Fibroblast of skin of back (primary cell): ENCODE measurements around the gene PTPRN2.
"Not testable (repeated sequence)": the region's sequence is repeated elsewhere in the genome, so short reads cannot be mapped to it uniquely, and the experiment has no call there.

ENCODE experiments used
- DNase-seq: peaks from one replicate; pipeline ENCODE4 v3.0.0-alpha.2; 2013

PTPRN2 gene

DNA sequence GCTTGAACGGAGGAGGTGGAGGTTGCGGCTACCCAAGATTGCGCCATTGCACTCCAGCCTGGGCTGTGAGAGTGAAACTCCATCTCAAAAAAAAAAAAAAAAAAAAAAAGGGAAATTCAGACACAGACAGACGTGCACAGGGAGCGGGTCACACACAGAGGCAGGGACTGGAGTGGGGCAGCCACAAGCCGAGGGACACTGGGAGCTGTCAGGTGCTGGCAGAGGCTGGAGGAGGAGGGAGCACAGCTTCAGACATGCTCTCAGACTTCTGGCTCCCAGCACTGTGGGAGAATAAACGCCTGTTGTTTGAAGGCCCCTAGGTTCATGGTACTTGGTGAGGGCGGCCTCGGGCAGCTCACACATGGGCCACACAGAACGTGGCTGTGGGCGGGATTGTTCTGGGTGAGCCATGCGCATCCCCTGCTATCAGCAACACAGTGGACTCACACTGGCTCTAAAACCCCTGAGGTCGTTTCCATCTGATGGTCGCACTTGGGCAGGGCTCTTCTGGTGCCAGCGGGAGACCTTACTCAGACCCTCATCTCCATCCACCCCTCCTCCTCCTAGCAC is 874.9 kb downstream of the PTPRN2 start:
- DNase-seq, result no peak

DNA sequence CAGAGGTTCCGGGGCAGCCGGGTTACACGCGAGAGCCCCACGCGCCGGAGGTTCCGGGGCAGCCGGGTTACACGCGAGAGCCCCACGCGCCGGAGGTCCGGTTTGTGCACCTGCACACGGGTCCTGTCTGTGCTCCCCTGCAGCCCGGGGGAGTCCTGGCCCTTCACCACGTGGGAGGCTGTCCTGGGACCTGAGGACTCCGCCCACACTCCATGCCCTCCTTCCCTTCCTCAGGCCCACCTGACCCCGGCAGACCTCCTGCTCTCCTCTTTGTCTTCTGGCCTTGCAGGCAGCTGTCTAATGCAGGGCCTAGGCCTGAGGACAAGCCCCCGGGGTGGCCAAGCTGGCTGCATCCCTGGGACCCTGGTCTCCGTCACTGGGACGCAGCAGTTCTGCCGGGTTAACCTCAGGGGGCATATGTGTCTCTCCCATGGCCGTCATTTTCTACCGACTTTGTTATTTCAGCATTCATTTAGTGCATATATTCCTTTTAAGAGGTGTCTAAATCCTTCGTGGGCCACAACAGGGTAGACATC is 876.2 kb downstream of the PTPRN2 start:
- no peak for DNase-seq

DNA sequence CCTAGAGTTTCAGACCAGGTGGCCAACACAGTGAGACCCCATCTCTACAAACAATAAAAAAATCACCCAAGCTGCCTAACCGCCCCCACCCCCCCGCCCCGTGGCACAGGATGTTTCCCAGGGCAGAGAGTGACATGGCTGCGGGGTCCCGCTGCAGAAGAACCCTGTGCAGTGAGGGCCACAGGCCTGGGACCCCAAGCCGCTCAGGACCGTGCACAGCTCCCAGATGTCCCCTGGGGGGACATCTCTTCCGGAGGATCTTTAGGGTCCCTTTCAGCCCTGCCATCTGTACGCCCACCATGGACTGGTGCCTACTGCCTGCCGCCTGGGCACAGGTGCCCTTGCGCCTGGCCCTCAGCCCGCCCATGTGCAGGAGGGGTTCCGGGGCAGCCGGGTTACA is 877.2 kb downstream of the PTPRN2 start:
- no peak for DNase-seq

DNA sequence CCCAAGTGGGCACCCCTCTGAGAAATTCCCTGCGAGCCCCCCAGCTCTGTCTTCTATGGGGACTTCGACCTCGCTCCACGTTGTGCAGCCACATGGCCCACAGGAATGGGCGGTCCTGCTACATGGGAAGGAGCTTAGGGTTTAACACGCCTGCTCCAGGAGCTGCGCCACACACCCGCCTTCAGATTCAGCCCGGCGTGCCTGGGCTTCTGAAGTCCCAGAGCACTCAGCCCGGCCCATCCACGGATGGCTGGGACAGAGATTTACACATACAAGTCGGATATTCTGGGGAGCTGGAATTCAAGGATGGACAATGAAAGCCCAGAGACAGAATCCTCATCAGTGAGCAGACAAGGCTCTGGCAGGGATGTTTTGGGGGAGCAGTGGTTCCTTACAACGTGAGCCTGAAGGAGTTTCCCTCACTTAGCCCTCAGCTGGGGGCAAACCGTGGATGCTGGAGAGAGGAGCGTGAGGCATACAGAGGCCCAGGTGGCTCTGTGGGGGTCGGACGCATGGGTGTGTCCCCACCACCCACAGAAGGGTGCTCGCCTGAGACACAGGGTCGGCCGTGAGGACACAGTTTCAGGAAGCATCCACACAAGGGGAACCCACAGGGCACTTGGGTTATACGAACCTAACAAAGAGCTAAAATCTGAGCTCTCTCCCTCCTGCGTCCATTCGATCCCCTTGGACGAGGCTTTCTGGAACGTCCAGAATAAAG is 877.9 kb downstream of the PTPRN2 start:
- DNase-seq, result no peak

DNA sequence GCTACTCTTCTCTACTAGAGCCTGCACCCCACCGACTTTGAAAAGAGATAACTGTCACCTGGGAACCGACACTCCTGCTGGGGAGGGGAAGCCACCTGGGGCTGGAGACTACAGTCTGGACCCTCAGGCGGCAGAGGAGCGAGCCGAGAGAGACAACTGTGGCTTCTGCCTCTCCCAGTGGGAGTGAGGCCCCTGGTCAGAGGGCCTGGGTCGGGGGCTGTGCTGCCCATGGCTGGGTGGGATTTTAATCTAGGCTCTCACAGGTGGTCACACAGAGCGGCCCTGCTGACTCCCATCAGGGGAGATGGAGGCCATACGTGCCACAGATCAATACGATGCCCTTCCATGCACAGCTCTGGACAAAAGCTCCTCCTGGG is 878.7 kb downstream of the PTPRN2 start:
- no peak for DNase-seq

DNA sequence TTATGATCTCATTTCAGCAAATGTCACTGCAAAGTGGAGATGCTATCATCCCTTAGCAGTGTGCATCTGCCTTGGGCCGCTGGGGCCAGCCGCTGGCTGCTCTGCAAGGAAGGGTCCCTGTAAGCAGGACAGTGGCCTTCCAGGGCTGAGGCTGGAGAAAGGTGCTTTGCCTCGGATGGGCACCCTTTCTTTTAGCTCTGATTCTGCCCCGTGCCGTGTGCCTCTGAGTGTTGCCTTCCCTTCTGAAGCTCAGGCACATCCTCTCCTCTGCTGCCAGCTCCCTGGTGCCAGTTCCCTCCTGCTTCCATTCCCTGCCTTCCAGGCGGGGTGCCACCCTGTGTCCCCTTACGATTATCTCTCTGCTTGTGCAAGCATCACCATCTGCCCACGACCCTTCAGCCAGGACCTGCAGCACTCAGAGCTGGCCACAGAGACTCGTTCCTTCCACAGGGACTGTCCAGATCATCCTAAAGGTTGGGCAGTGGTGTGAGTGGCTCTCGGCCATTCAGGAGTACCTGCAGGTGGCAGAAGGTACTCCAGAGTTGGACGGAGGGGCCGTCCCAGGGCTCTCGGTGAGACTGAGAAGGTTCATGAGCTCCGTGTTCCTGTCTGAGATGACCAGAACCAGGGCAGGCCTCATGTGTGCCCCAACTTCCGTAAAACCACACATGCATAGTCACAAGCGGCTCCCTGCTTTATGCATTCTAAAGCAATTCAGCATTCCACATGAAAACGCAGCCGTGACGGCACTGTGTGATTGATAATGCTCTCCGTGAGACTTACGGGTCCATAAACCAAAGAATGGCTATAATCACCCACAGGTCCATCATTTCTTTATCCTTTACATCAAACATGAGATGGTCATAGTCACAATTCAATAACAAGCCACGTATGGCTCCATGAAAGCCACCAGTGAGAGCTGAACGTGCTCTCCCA is 879.4 kb downstream of the PTPRN2 start:
- DNase-seq, result no peak

DNA sequence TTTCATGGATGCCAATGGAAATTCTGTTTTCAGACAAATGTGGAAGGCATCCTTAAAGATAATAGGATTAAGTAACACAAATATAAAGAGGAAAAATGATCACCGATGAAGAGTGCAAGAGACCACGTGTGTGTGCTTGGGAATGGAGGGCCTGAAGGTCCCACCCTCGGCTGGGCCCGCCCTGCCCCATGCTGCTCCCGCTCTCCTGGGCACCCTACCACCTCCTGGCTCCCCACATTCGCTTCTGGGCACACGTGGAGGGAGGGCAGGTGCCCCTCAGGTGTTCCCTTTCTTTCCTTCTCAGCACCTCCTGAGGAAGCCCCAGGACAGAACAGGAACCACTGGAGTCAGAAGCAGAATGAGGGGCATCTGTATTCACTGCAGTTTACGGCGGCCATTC is 883.3 kb downstream of the PTPRN2 start:
- no peak for DNase-seq

DNA sequence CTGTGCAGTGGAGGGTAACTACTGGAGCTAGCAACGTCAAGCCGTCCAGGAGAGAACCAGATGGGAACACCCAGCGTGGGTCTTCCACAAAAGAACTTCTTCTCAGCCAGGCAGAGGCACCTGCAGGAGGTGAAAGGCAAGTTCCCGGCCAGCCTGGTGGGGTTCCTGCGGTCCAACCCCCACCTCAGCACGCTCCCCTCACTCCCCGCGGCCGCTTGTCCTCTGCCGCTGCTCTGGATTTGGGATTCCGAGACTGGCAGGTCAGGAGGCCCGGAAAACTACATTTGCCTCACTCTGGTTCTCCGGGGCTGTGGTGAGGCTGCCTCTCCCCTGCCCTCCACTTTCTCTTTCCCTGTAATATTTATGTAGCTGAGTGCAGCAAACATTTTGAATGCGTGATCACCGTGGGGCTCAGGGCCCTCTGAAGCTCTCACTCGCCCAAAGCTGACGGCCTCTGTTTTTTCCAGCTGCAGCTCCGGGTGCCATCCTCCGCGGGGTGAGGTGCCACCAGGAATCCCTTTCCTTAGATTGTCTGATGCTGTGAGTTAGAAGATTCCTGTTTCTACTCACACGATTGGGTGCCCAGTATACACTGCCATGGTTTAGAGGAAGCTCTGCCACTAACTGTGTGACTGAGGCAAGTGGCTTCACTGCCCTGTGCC is 884.0 kb downstream of the PTPRN2 start:
- DNase-seq, result no peak

DNA sequence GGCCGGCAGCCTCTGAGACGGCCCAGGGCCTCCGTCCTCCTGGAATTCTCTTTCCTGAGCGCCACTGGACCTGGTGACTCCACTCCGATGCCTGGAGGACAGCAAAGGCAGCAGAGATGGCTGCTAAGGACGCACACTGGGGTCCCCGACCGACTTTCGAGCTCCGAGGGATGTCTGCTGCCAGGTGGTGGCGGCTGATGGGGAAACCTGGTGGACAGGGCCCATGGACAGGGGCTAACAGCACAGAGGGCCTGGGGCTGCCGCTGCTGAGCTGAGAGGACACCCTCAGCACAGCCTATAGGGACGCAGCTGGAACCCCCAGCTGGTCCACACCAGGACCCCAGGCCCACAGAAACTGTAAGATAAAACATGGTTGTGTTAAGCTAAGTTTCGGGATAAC is 884.5 kb downstream of the PTPRN2 start:
- no peak for DNase-seq

DNA sequence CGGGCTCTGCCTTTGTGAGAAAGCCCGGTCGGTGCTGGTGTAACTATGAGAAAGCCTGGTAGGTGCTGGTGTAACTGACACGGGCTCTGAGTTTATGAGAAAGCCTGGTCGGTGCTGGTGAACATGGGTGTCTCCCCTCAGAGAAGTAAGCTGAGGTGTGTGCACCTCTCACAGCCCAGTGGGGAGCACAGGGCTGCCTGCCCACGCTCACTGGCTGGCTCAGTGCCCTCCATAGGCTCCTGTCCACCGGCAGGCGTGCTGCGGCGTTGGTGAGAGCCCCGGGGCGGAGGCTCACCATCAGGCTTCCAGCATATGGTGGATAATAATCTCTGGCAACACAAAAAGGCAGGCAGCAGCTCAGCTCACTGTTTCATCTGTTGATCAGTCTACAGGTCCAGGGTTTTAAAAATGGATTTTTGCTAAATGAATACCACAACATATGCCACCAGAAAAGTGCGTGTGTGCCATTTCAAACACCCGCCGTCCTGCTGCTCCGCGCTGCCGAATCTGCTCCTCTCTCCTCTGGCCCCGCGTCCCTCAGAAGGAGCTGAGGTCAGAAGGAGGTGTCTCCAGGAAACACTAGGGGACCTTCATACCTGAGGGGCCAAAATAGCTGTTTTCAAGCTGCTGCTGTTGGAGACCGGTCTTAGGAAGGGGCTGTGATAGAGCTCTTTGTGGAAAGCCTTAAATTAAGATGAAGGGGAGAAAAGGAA is 885.2 kb downstream of the PTPRN2 start:
- no peak for DNase-seq

DNA sequence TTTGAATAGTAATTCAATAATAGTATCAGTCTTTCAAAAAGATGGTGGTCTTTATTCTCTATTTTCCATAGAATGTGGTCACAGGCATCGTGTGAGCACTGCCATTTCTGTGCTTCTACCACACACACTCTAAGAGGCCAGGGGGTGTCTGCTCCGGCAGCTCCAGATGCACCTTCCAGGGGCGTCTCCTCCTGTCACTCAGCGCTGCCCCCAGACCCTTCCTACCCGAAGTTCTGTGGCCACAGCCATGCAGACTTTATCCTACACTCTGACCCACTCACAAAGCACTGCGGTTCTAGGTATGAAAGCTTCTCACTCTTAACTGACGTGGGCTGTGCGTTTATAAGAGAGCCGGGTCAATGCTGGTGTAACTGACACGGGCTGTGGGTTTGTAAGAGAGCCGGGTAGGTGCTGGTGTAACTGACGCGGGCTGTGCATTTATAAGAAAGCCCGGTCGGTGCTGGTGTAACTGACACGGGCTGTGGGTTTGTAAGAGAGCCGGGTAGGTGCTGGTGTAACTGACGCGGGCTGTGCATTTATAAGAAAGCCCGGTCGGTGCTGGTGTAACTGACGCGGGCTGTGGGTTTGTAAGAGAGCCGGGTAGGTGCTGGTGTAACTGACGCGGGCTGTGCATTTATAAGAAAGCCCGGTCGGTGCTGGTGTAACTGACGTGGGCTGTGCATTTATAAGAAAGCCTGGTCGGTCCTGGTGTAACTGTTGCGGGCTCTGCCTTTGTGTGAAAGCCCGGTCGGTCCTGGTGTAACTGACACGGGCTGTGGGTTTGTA is 886.0 kb downstream of the PTPRN2 start:
- not testable (repeated sequence) for DNase-seq

DNA sequence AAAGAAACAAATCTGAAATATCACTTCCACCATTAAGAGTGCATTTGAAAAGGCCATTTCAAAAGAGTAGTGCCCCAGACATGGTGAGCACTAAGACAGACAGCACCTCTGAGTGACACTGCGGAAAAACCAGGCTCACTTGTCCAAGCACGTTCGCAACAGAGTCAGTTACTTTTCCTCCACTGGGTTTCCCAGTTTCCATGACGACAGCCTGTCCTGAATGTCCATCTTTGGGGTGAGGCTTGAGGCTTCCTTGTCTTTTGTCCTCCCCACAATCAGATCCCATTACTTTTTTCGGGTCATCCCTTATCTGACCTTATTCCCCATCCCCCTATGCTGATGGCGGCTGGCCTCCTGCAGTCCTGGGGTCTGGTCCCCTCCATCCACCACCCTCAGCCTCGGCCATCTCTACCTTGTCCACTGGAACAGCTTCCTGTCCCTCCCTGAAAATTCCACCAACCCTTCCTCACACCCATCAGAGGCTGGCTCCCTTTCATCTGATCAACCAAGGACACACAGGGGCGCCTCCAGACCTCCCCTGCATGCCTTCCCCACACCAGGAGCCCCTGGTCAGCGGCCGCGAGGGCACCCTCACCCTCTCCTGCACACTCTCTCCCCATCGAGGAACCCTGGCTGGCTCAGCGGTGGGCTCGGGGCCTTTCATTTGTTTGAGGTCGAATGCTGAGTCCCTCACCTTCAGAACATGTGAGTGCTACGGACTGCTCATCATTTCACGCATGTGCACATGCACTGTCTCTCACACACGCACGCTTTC is 887.2 kb downstream of the PTPRN2 start:
- DNase-seq, result no peak

DNA sequence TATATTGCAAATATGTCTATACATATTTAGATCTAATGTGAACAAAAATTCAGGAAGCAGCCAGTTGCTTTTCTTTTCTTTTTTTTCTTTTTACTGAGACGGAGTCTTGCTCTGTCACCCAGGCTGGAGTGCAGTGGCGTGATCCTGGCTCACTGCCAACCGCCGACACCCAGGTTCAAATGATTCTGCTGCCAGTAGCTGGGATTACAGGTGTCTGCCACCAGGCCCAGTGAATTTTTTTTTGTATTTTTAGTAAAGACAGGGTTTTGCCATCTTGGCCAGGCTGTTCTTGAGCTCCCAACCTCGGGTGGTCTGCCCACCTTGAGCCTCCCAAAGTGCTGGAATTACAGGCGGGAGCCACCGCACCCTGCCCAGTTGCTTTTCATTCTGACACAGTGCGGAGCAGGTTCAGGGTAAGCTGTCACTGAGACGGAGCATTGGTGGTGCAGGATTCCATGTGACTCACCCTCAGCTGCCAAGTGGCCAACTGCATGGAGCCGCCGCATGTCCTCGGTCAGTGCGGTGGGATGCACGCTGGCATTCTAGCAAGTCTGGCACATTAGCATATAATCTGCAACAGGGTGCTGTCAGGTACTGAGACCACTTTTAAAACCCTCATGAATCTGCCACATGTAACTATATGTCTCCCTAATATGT is 888.1 kb downstream of the PTPRN2 start:
- DNase-seq, result no peak

DNA sequence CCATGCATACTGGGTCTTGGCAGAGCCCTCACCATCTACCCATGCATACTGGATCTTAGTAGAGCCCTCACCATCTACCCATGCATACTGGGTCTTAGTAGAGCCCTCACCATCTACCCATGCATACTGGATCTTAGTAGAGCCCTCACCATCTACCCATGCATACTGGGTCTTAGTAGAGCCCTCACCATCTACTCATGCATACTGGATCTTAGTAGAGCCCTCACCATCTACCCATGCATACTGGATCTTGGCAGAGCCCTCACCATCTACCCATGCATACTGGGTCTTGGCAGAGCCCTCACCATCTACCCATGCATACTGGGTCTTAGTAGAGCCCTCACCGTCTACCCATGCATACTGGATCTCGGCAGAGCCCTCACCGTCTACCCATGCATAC is 890.3 kb downstream of the PTPRN2 start:
- DNase-seq, result not testable (repeated sequence)

DNA sequence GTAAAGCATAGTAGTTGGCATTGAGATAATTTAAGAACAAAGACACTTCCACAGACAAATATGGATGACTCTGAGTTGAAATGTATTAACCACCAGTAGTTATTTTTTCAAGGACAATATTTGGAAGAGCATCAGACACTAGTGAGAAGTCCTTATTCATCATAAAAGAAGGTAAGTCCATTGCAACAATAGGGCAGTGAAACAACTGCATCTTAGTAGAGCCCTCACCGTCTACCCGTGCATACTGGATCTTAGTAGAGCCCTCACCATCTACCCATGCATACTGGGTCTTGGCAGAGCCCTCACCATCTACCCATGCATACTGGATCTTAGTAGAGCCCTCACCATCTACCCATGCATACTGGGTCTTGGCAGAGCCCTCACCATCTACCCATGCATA is 892.0 kb downstream of the PTPRN2 start:
- not testable (repeated sequence) for DNase-seq

DNA sequence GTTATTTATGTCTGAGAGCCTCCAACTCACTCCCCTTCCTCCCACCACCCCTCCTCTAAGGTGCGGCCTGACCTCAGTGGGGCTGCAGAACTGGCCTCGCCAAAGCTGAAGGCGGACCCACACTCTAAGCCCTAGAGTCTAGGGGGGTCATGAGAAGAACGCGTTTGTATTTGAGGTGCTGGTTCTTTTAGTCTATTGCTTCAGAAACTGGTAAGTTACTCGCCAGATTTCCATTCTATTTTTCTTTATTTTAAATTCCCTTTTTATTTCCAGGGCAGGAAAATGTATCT is 893.3 kb downstream of the PTPRN2 start:
- no peak for DNase-seq

DNA sequence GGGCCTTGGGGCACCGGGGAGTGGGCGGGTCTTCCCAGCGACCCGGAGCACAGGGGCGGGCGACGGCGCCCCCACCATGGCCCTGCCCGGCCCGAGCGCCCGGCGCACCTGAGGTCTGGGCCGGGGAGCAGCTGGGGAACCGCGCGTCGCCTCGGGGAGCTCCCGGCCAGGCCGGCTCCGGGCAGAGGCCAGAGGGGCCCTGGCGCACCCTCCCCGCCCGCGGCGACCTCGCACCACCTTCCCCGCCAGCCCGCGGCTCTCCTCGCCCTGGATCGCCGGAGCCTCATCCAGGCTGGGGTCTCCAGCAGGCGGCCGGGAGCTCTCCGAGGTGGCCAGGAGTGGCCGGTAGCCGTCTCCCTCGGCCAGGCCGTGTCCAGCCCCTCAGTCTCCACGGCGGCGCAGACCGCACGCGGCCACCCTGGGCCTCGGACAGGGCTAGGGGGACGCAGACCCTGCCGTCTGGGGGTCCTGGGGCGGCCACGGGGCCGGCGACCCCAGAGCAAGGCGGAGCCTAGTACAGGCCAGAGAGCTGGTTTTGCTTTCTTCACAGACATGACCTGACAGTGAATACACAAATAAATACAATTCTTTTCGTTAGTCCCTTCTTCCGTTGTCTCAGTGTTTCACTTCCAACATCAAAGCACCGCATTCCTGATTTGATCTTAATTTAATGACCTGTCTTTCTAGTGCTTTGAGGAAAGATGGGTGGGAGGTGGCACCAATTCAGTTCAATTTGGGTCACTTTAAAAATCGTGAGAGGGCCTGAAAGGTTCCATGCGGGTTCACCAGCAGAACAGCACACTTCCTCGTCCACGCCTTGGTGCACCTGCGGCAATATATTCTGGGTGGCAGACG is 893.9 kb downstream of the PTPRN2 start:
- no peak for DNase-seq

DNA sequence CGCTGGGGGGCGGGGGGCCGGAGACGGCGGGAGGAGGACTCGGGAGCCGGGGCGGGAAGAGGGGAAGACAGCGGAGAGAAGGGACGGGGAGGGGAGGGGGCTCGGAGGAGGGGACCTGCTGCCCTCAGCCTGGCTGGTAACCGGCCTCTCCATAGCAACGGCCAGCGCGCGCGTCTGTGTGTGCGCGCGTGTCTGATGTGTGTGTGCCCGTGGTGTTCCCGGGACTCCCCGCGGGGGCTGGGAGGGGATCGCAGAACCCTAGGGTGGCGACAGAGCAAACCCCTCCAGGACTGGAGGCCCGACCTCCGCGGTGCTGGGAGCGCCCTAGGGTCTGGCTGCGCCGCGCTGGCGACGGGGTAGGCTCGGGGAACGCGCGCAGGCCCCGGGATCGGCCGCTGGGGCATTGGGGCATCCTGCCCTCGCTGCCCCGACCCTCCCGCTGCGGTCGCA is 894.5 kb downstream of the PTPRN2 start:
- DNase-seq, result no peak

DNA sequence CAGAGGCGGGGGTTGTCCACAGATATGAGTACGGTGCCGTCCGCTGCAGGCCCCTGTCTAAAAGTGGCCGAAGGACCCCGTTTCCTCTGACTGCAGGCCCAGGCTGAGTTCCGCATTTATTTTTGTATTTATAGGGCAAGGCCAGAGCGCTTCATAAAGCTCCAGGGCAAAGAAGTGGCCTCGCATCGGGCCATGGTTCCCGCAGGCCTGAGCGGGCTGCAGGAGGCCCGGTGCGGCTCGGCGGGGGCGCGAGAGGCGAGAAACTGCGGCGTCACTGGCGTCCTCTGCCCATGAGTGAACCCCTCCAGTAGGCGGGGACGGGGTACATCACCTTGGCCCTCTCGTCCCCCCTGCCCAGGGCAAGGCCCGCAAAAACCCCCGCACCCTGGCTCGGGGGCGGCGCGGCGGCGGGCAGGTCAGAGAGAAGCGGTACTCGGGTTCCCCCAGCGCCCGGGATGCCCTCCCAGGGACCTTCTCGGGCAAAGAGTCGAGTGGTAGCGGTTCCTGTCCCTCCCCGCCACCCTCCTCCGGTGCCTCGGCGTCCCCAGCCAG is 895.1 kb downstream of the PTPRN2 start:
- DNase-seq, result no peak
